ACC112 (cell line): ENCODE measurements around the gene RBFOX1.

ENCODE experiments used
- H2AFZ ChIP-seq: fragments of 200-600 bp; sonication (generic); one replicate; pipeline ENCODE4 v1.6.0; 2017; ENCODE audit warnings: antibody characterized with exemption, low read length; ENCODE audit not compliant: unreplicated experiment
- H3K27ac ChIP-seq: fragments of 200-600 bp; sonication (generic); 2 replicates; pipeline ENCODE4 v1.5.1; 2014; ENCODE audit warnings: low read depth, mild to moderate bottlenecking, antibody characterized with exemption, low read length, moderate library complexity
- H3K27me3 ChIP-seq: fragments of 200-600 bp; sonication (generic); 2 replicates; pipeline ENCODE4 v1.6.1; 2014; ENCODE audit warnings: mild to moderate bottlenecking, antibody characterized with exemption, low read length, moderate library complexity, mixed read lengths; ENCODE audit not compliant: insufficient read depth
- H3K36me3 ChIP-seq: fragments of 200-600 bp; sonication (generic); 2 replicates; pipeline ENCODE4 v1.6.1; 2016; ENCODE audit warnings: mild to moderate bottlenecking, antibody characterized with exemption, low read length, moderate library complexity, mixed read lengths; ENCODE audit not compliant: insufficient read depth
- H3K4me1 ChIP-seq: fragments of 200-600 bp; sonication (generic); one replicate; pipeline ENCODE4 v1.6.1; 2016; ENCODE audit warnings: low read length, mixed read lengths; ENCODE audit not compliant: insufficient read depth, unreplicated experiment, control insufficient read depth
- H3K4me3 ChIP-seq: fragments of 200-600 bp; sonication (generic); 2 replicates; pipeline ENCODE4 v1.5.1; 2014; ENCODE audit warnings: mild to moderate bottlenecking, low read depth, low read length
- H3K79me2 ChIP-seq: fragments of 200-600 bp; sonication (generic); one replicate; pipeline ENCODE4 v1.6.0; 2016; ENCODE audit warnings: low read length; ENCODE audit not compliant: control insufficient read depth, unreplicated experiment, insufficient read depth

Gene RBFOX1

DNA sequence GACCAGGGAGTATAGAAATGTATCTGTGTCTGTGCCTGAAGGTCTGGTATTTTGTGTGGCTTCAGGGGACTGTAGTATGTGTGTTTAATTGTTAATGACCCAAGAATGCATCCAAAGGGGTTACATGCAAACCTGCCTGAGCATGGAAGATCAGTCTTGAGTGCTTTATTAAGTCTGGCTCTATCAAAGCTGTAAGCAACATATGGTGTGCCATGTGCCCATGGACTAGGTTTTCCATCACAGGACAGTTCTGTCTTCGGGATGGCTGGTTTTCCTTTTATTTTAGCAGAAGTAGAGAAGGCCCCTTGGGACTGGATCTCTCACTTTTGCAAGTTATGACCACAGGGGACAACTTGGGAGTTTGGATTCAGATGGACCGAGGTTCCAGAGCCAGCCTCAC lies 18.2 kb downstream of the RBFOX1 start:
- Histone ChIP-seq H3K4me1 (no peaks in the 10 kb centered on the region), H3K36me3 (no peaks in the 10 kb centered on the region), H3K79me2 (no peaks in the 10 kb centered on the region), H3K27me3 (no peaks in the 10 kb centered on the region), H2AFZ (no peak overlapping the region), H3K27ac (no peak overlapping the region), H3K4me3 (no peak overlapping the region)

DNA sequence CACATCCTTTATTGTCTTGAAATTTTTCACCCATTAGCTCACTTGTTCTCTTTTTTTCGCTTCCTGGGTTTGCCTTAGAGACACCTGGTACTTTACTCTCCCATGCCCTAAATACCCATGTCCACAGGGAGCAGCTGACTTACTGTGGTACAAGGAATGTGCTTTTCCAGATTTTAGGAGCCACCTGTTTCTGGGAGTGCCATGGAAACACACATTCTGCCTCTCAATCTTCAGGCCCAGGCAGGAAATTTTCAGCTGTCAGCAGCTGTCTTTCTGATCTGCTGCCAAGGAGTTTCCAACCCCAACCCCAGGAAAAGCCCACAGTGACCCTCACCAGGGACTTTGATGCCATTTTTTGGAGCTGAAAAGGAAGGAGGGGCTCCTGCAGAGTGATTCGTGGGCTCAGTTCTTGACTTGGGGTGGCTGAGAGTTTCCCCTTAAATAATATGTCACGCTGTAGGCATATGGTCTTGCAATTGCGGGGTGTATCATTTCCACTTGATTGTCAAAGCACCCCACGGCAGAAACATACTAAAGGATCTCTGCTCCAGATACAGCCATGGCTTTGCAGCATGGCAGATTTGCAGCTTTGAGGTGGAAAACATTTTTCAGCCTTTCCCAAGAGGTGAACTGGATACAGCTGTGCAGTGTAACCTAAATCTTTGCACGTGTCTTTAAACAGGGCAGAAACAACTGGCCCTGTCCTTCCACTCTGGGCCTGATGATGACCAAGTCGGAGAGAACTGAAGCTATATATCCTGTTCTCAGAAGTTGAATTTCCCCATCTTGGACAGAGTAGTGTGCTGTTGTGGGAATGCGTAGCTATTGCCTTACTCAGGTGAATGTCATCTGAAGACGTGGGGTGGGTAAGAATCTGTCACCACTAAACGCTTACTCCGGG lies 19.2 kb downstream of the RBFOX1 start:
- H3K4me1 ChIP-seq, result no peaks in the 10 kb centered on the region
- H2AFZ ChIP-seq, result no peak overlapping the region
- no peak overlapping the region for H3K4me3 ChIP-seq
- H3K27ac ChIP-seq, result no peak overlapping the region
- H3K27me3 ChIP-seq, result no peaks in the 10 kb centered on the region
- no peaks in the 10 kb centered on the region for H3K36me3 ChIP-seq
- H3K79me2 ChIP-seq, result no peaks in the 10 kb centered on the region

DNA sequence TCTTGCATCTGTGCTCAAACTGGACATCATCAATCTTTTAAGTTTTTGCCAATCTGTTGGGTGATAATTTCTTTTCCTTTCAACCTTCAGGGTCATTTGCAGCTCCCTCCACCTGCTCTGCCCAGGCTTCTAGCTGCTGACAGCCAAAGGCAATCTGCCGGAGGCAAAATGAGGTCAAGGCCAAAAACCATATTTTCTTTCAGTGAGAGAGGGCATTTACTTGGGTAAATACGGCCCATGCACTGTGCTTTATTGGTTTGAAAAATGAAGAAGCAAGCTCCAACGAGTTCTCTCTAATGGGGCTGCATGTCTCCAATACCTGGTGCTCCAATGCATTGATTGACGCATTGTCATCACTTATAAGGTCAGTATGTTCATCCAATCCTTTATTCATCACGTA lies 23.1 kb downstream of the RBFOX1 start:
- Histone ChIP-seq H3K36me3 (no peaks in the 10 kb centered on the region), H3K4me3 (no peak overlapping the region), H3K27ac (no peak overlapping the region), H2AFZ (no peak overlapping the region), H3K27me3 (no peaks in the 10 kb centered on the region), H3K79me2 (no peaks in the 10 kb centered on the region), H3K4me1 (no peaks in the 10 kb centered on the region)

DNA sequence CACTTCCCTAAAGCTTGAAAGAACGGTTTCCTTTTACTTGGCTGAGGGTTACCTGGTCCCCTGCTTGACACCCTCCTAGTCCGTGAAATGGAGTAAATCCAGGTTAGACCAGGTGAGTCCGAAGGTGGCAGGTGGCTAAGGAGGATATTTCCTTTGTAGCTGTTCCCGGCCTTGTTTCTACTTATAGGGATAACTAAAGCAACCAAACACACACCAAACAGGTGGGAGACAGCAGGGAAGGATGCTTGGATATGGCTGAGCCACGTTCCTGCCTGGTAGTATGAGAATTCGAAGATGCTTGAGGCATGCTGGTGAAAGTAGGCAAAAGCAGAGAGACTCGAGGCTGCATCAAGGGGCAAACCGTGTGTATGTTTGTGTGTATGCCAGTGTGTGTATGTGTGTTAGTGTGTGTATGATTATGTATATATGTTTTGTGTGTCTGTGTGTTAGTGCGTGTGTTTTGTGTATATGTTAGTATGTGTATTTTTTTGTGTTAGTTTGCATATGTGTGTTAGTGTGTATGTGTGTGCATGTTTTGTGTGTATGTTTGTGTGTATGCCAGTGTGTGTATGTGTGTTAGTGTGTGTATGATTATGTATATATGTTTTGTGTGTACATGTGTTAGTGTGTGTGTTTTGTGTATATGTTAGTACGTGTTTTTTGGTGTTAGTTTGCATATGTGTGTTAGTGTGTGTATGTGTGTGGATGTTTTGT lies 28.9 kb downstream of the RBFOX1 start:
- Histone ChIP-seq H3K4me1 (no peaks in the 10 kb centered on the region), H3K27me3 (no peaks in the 10 kb centered on the region), H3K27ac (no peak overlapping the region), H3K36me3 (no peaks in the 10 kb centered on the region), H3K4me3 (no peak overlapping the region), H2AFZ (no peak overlapping the region), H3K79me2 (no peaks in the 10 kb centered on the region)

DNA sequence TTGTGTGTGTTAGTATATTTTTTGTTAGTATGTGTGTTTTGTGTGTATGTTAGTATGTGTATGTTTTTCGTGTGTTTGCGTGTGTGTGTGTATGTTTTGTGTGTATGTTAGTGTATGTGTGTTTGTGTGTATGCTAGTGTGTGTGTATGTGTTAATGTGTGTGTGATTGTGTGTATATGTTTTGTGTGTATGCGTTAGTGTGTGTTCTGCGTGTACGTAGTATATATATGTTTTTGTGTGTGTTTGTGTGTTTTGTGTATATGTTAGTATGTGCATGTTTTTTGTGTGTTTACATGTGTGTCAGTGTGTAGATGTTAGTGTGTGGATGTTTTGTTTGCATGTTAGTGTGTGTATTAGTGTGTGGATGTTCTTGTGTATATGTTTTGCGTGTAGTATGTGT lies 29.6 kb downstream of the RBFOX1 start:
- no peaks in the 10 kb centered on the region for H3K27me3 ChIP-seq
- no peak overlapping the region for H3K4me3 ChIP-seq
- no peaks in the 10 kb centered on the region for H3K4me1 ChIP-seq
- H3K27ac ChIP-seq, result no peak overlapping the region
- no peaks in the 10 kb centered on the region for H3K36me3 ChIP-seq
- H3K79me2 ChIP-seq, result no peaks in the 10 kb centered on the region
- no peak overlapping the region for H2AFZ ChIP-seq

DNA sequence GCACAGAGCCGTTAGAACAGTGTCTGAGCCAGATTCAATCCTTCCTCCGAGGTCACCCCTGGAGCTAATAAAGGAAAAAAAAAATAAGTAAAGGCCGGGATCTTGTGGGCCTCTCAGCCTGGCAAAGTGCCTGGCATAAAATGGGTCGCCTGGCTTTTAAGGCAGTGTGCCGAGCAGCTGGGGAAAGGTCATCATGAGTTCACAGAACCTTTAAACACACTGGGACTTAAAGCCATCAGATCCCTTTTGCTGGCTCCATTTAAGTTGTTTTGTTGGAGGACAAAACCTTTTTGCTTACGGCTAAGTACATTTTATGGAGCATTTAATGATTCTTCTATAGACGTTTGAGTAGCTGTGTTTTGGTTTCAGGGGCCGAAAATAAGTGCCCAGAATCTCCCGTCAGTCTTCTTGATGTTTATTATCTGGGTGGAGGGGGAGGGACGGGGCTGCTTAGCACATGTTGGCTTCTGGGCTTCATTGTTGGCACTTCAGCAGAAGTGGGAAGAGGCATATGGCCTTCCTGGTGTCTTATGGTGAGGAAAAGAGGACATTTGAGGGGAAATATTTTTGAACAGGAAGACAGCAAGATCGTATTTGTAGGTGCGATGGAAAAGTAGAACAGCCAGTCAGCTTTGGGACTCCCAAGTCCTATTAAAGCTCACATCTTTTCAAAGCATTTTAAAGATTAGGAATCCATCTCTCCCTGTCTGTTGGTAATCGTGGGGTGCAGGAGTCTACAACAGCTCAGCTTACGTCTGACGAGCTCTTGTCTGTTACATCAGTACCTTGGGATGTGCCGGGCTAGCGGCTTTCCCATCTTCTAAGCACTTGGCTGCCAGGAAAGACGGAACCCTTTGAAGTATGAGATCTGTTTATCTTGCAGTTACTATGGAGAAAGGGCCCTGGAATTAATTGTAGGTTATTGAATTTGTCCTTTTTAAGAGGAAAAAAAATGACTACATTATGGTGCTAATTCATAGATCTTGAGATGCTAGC lies 31.1 kb downstream of the RBFOX1 start:
- Histone ChIP-seq H3K27ac (no peak overlapping the region), H3K4me3 (no peak overlapping the region), H3K27me3 (no peaks in the 10 kb centered on the region), H3K36me3 (no peaks in the 10 kb centered on the region), H3K79me2 (no peaks in the 10 kb centered on the region), H3K4me1 (no peaks in the 10 kb centered on the region), H2AFZ (no peak overlapping the region)

DNA sequence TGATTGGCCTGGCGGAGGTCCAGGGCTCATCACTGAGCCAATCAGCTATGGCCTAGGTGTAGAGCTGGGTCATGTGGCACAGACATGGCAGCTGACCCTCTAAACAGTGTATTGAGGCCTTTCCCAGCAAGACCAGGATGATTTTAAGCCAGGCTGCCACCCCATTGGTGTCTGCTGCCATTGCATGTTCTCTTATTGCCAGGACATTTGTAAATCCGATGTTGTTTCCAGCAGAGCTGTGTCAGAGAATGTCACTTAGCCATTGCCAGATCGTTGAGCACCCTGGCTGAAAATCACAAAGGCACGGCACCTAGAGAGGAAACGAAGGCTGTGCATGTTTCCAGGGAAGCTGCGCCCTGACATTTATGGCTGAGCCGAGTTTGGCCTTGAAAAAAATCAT lies 33.4 kb downstream of the RBFOX1 start:
- Histone ChIP-seq H3K36me3 (no peaks in the 10 kb centered on the region), H3K4me3 (no peak overlapping the region), H3K27me3 (no peaks in the 10 kb centered on the region), H3K79me2 (no peaks in the 10 kb centered on the region), H3K4me1 (no peaks in the 10 kb centered on the region), H2AFZ (no peak overlapping the region), H3K27ac (no peak overlapping the region)

DNA sequence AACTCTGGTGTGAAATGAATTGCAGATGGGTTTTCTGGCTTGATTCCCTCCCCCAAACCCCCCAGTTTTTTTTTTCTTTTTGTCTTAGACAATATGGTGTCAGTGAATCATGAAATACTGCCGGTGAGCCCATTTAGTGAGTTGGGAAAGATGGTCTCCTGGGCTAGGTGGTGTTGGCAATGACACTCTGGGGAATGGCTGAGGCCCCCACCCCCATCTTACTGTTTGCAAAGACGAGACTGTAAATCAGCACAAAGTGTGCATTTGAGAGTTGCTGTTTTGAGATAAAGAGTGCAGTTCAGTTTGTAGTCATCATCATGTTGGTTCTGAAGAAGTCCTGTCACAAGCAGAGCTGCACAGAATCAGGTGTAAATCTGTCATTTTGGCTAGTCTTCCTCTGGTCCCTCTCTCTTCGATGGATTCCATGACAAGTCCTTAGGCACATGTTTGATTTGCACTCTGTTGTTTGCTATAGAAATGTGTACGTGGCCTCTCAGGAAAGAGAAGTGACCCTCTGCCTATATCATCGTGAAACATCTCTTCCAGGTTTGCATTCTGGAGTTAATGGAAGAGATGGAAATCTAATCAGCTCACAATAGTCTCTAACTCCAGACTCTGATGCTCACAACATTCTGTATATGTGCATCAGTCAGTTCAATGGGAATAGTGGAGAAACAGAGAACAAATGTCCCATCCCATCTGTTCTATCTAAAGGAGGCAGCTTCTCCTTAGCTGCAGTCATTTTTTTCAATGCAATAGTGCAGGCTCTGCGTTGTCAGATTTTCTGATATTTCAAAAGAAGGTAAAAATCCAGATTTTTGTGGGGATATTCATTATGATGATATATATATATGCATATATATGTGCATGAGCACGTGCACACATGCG lies 34.6 kb downstream of the RBFOX1 start:
- Histone ChIP-seq H3K36me3 (no peaks in the 10 kb centered on the region), H2AFZ (no peak overlapping the region), H3K4me3 (no peak overlapping the region), H3K79me2 (no peaks in the 10 kb centered on the region), H3K27ac (no peak overlapping the region), H3K4me1 (no peaks in the 10 kb centered on the region), H3K27me3 (no peaks in the 10 kb centered on the region)

DNA sequence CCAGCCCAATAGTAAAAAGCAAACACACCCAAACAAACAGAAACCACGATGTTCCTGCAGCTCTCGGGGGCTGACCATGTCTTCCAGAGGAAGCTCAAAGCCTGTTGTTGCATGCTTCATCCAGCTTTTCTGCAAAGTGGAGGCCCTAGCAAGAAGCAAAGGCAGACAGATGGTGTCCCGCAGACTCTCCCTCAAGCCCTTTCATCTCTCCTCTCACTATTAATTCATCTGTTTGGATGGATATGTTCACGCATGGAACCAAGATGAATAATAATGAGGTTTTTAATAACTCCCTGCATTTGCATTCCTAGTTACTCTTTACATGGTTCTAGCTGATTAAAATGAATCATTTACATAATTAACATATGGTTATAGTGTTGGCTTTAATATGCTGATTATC lies 36.6 kb downstream of the RBFOX1 start:
- H3K27ac ChIP-seq, result no peak overlapping the region
- H3K27me3 ChIP-seq, result no peaks in the 10 kb centered on the region
- no peak overlapping the region for H3K4me3 ChIP-seq
- no peaks in the 10 kb centered on the region for H3K36me3 ChIP-seq
- no peaks in the 10 kb centered on the region for H3K79me2 ChIP-seq
- H2AFZ ChIP-seq, result no peak overlapping the region
- no peaks in the 10 kb centered on the region for H3K4me1 ChIP-seq

DNA sequence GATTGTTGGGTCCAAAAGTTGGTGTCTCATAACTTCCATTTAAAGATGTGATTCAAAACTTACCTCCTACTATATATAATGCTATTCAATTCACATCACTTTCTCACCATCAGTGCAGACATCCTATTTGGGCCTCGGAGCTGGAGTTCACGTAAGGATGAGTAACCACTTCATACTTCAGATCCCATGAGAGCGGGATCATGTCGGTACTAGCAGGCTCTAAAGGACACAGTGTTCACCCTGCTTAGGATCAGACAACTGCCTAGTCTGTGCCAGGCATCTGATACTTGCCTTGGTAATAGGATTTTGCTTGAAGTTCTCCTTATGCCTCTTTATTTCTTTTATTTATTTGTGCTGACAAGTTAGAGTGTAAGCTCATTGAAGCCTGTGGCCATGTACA lies 39.5 kb downstream of the RBFOX1 start:
- no peak overlapping the region for H2AFZ ChIP-seq
- no peaks in the 10 kb centered on the region for H3K36me3 ChIP-seq
- no peak overlapping the region for H3K4me3 ChIP-seq
- no peaks in the 10 kb centered on the region for H3K79me2 ChIP-seq
- no peaks in the 10 kb centered on the region for H3K4me1 ChIP-seq
- H3K27me3 ChIP-seq, result no peaks in the 10 kb centered on the region
- no peak overlapping the region for H3K27ac ChIP-seq
